OCI-LY7 (cell line): ENCODE data around the gene EPB41L1.

Source experiments
- EZH2phosphoT487 ChIP-seq: fragments of 200-600 bp; sonication (generic); IDR thresholded peaks from 2 replicates; pipeline ENCODE4 v1.6.1; 2018; ENCODE audit warnings: low read depth, borderline replicate concordance, mild to moderate bottlenecking, mixed run types, antibody characterized with exemption, low read length, moderate library complexity, mixed read lengths
- TF ChIP-seq, protein P1 (sequence below): fragments of 200-600 bp; sonication (generic); conservative IDR thresholded peaks from 2 replicates; pipeline ENCODE4 v1.5.1; 2014; ENCODE audit warnings: mild to moderate bottlenecking, antibody characterized with exemption, low read length, moderate library complexity, mixed read lengths

DNA sequence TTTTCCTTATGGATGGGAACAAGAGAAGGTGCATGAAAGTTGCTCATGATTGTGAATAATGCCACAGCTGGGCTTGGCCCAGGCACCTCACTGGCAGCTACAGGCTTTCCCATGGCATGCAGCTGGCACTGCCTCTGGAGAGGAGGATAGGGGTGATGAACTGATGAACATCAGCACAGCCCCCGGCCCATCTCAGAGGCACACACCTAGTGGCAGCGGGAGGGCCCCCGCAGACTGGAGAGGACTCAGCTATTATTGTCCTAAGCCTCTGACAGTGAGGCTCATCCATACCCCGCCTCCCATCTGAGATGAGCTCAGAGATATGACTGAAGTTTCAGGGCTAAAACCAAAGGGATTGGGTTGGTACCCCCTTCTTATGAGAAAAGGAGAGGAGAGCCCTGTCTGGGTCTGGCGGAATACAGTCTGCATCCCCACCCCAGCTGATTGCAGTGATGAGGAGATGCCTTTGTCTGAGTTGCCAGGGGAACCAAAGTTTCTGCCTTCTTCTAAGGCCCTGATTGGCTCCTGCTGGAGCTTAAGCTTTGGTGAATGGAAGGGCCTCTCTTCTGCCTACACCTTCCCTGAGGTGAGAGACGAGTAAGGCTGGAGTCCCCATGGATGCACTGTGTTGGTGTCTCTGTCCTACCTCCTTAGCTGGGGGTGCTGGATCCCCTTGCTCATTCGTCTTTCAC, 27.6 kb upstream of the EPB41L1 start:
- TF ChIP-seq, protein P1, sequence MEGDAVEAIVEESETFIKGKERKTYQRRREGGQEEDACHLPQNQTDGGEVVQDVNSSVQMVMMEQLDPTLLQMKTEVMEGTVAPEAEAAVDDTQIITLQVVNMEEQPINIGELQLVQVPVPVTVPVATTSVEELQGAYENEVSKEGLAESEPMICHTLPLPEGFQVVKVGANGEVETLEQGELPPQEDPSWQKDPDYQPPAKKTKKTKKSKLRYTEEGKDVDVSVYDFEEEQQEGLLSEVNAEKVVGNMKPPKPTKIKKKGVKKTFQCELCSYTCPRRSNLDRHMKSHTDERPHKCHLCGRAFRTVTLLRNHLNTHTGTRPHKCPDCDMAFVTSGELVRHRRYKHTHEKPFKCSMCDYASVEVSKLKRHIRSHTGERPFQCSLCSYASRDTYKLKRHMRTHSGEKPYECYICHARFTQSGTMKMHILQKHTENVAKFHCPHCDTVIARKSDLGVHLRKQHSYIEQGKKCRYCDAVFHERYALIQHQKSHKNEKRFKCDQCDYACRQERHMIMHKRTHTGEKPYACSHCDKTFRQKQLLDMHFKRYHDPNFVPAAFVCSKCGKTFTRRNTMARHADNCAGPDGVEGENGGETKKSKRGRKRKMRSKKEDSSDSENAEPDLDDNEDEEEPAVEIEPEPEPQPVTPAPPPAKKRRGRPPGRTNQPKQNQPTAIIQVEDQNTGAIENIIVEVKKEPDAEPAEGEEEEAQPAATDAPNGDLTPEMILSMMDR: no peak
- TF ChIP-seq EZH2phosphoT487: no peak
